Hematopoietic multipotent progenitor cell treated with erythropoietin and hydrocortisone succinate and interleukin-3 and kit ligand, for 6 days (in vitro differentiated cells): ENCODE measurements around the gene KTI12.
"Not testable (repeated sequence)": the region's sequence is repeated elsewhere in the genome, so short reads cannot be mapped to it uniquely, and the experiment has no call there.

Experiments
- DNase-seq: peaks from one replicate; pipeline ENCODE4 v3.0.0-alpha.2; 2015

The KTI12 gene

DNA sequence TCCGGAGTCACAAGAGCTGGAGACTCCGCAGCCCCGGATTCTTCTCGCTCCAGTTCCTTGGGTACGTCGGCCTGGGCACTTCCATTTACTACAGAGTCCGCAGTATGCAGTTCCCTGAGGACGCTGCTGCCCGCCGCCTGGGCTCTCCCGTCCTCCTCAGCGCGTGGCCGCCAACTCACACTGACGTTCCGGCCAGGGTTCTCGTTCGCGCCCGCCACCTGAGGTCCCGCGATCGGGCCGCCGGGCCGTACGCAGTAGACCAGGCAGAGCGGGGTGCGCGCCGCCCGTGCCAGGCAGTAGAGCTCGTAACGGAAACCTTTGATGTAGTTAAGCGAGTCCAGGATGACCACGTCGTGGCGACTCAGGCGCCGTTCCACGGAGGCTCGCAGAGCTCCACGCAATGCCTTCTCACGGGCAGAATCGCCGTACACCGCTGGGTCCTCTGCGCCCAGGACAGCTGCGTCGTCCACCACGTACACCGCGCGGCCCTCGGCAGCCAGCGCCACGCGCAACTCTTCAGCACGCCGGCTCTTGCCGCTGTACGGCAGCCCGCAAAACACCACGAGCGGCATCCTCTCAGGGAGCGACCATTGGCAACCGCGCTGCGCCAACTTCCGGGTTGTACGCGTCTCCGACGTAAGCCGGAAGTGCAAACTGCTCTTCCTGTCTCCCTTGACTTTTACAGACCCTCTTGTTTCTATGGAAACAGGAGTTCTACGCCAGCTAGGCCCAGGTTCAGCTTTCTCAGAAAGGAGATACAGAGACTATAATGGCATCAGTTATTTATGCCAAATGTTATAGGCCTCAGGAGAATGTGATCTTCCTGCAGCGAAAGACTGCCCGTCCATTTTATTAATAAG, at the start of gene KTI12:
Gene KTI12 (minus strand): TSS at position 621 of the 860 bp plus-strand sequence. CDS start 49 bp downstream, at position 572.
- peak; percentile 97 for DNase-seq

DNA sequence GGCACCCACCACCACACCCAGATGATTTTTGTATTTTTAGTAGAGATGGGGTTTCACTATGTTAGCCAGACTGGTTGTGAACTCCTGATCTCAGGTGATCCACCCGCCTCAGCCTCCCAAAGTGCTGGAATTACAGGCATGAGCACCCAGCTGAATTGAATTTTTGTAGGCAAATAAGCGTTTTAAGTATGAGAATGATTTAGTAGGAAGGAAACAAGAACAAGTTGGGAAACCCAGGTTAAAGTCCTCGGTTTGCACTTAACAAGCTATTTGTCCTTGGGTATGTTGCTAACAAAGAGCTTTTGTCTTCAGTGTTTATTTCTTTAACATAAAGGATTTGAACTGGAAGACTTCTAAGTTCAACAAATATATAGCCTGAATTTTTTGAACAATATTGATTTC, 46.4 kb upstream of the KTI12 start:
- no peak for DNase-seq

DNA sequence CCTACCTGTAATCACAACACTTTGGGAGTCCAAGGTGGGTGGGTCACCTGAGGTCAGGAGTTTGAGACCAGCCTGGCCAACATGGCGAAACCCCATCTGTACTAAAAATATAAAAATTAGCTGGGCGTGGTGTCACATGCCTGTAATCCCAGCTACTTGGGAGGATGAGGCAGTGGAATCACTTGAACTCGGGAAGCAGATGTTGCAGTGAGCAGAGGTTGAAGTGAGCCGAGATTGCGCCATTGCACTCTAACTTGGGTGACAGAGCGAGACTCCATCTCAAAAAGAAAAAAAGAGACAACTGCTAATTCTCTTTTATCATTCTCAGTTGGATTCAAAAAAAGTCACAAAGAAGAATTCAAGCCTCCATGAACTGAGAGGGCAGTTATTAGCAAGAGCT, 43.7 kb upstream of the KTI12 start:
- DNase-seq = not testable (repeated sequence)

DNA sequence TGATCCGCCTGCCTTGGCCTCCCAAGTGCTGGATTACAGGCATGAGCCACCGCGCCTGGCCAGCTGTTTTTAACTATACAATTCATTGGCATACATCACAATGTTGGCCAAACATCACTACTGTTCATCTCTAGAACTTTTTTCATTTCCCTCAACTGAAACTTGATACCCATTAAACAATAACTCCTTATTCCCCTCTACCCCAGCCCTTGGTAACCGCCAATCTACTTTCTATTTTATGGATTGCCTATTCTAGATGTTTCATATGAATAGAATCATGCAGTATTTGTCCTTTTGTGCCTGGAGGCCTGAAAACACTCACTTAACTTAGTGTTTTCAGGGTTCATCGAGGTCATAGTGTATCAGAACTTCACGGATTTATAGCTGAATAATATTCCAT, 38.7 kb upstream of the KTI12 start:
- no peak for DNase-seq

- no peak for DNase-seq
These were observed 37.1 kb upstream of the KTI12 start for GRCh38 chr1:52070704-52071103.

DNA sequence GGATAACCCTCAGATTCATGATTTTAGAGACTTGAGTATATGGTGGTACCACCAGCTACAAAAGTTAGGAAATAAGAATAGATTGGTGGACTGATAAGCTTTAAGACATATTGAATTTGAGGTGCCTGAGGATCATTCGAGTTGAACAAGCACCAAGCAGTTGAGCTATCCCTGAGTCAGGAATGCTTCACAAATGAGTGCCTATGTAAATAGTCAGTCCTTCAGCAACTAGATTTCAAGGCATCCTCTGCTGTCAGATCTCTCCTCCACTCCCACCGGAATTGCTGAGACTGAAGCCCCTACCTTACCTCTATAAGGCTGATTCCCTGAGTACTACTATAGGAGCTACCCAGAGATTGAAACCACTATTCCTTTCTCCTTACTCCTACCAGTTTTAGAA, 29.6 kb upstream of the KTI12 start:
- DNase-seq = no peak

GRCh38 chr1:52060822-52061221, 27.2 kb upstream of the KTI12 start:
- no peak for DNase-seq

- no peak for DNase-seq
These were observed 26.3 kb upstream of the KTI12 start for GRCh38 chr1:52059888-52060287.

DNA sequence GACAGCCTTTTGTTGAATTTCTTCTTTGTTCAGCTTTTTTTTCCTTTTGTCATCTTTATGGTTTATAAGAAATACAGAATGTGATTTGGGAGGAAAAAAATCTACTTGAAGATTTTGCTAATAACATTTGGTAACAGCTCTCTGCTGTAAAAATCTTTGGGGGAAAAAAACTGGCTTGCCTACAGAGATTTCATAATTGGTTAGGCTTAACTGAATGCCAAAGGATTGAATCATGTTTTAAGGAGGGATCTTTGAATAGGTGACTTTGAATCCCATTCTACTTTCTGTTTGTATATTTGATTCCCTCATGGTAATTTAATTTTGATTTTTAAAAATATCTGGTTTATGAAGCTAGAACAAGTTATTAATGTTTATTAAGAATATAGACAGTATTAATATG, 25.7 kb upstream of the KTI12 start:
- no peak for DNase-seq

GRCh38 chr1:52057876-52058415, 24.3 kb upstream of the KTI12 start:
- no peak for DNase-seq

DNA sequence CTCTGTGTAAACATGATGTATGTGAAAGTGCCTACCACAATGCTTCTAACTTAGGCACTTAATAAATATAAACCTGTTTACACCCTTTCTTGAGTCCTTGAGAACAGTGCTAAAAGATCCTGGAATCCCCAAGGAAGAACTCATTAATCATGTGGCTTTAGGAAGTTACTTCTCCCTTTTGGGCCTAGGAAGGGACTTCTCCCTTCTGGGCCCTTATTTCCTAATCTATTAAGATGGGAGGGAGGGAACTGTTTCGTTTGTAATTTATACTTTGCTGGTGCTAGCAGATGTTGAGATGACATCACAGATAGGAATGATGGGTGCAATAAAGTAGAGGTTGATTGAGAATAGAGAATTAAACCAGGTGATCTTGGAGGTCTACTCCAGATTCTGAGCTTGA, 23.6 kb upstream of the KTI12 start:
- DNase-seq = peak; percentile 47

DNA sequence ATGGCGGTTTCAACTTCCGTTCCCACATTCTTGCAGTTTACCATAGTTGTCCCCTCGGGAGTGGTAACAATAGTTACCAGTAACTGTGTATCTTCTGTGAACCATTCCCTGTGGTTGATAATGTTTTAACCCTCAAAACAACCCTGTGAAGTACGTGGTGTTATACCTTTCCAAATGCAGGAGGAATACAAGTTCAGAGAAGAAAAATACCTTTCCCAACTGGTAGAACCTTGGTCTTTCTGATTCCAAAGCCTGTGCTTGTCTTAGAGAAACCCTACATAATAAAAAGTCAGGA, 23.3 kb upstream of the KTI12 start:
- DNase-seq = no peak

GRCh38 chr1:52056163-52056936, 22.7 kb upstream of the KTI12 start, which contains the start of gene BTF3L4:
BTF3L4 (plus strand) TSS chr1:52056295; CDS start chr1:52059848, 3,553 bp downstream.
- DNase-seq = peak; percentile 98

GRCh38 chr1:52055866-52056162, 22.2 kb upstream of the KTI12 start:
- DNase-seq = no peak

- peak; percentile 94 for DNase-seq
These were observed 21.7 kb upstream of the KTI12 start, which contains the start of gene TXNDC12 for GRCh38 chr1:52055066-52055865. TXNDC12 (minus strand) TSS chr1:52055191; CDS start chr1:52055096, 95 bp downstream.

- no peak for DNase-seq
These were observed 21.0 kb upstream of the KTI12 start for GRCh38 chr1:52054496-52055065.

GRCh38 chr1:52053862-52054261, 20.3 kb upstream of the KTI12 start:
- no peak for DNase-seq

DNA sequence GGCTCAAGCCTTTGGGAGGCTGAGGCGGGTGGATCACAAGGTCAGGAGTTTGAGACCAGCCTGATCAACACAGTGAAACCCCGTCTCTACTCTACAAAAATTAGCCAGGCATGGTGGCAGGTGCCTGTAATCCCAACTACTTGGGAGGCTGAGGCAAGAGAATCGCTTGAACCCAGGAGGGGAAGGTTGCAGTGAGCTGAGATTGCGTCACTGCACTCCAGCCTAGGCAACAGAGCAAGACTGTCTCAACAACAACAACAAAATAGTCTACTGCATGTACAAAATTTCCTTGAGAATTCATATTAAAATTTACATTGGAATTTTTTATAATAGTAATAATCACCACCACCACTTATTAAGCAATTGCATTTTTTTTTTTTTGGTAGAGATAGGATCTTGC, 15.7 kb upstream of the KTI12 start:
- not testable (repeated sequence) for DNase-seq

GRCh38 chr1:52045666-52046195, 12.1 kb upstream of the KTI12 start:
- DNase-seq = not testable (repeated sequence)

DNA sequence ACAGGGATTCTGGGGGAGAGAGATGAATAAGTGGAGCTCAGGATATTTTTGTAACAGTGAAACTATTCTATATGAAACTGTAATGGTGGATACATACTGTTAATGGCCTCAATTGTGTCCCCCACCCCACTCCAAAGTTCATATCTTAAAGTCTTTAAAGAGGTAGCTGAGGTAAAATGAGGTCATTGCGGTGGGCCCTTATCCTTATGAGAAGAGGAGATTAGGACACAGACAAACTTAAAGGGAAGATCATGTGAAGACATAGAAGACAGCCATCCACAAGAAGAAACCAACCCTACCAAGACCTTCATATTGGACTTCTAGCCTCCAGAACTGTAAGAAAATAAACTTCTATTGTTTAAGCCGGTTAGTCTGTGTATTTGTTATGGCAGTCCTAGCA, 11.6 kb upstream of the KTI12 start:
- no peak for DNase-seq

- DNase-seq = no peak
These were observed 8.1 kb upstream of the KTI12 start for GRCh38 chr1:52041551-52042185.

- no peak for DNase-seq
These were observed 4.3 kb upstream of the KTI12 start for GRCh38 chr1:52037909-52038308.
